KMS-11 (cell line): ENCODE data around the gene SEC61G.

Experiments used
- H2AFZ ChIP-seq: fragments of 200-600 bp; sonication (generic); 2 replicates; pipeline ENCODE4 v1.6.1; 2016; ENCODE audit warnings: antibody characterized with exemption, mixed run types, low read depth
- H3K27ac ChIP-seq: fragments of 200-600 bp; sonication (generic); 2 replicates; pipeline ENCODE4 v1.6.1; 2016; ENCODE audit warnings: mild to moderate bottlenecking, mixed run types
- H3K27me3 ChIP-seq: fragments of 200-600 bp; sonication (generic); 2 replicates; pipeline ENCODE4 v1.6.1; 2017; ENCODE audit warnings: mild to moderate bottlenecking, low read depth, mixed run types, moderate library complexity; ENCODE audit not compliant: insufficient read depth
- H3K36me3 ChIP-seq: fragments of 200-600 bp; sonication (generic); 2 replicates; pipeline ENCODE4 v1.6.1; 2017; ENCODE audit warnings: mild to moderate bottlenecking, mixed run types; ENCODE audit not compliant: insufficient read depth
- H3K4me1 ChIP-seq: fragments of 200-600 bp; sonication (generic); 2 replicates; pipeline ENCODE4 v1.6.1; 2016; ENCODE audit warnings: mild to moderate bottlenecking, low read depth, mixed run types; ENCODE audit not compliant: poor library complexity, severe bottlenecking
- H3K4me2 ChIP-seq: fragments of 200-600 bp; sonication (generic); 2 replicates; pipeline ENCODE4 v1.7.0; 2016; ENCODE audit warnings: mild to moderate bottlenecking, mixed run types
- H3K4me3 ChIP-seq: fragments of 200-600 bp; sonication (generic); IDR thresholded peaks from 2 replicates; pipeline ENCODE4 v1.6.1; 2017; ENCODE audit warnings: low read depth, low read length, mixed read lengths; ENCODE audit not compliant: insufficient read depth
- H3K79me2 ChIP-seq: fragments of 200-600 bp; sonication (generic); 2 replicates; pipeline ENCODE4 v1.6.1; 2016; ENCODE audit warnings: low read depth, mixed run types; ENCODE audit not compliant: insufficient read depth
- H3K9ac ChIP-seq: fragments of 200-600 bp; sonication (generic); 2 replicates; pipeline ENCODE4 v1.6.1; 2016; ENCODE audit warnings: mild to moderate bottlenecking, mixed run types
- H4K20me1 ChIP-seq: fragments of 200-600 bp; sonication (generic); 2 replicates; pipeline ENCODE4 v1.6.1; 2016; ENCODE audit warnings: mild to moderate bottlenecking, mixed run types; ENCODE audit not compliant: insufficient read depth
- TF ChIP-seq, protein P1 (sequence below): fragments of 200-600 bp; sonication (generic); conservative IDR thresholded peaks from 2 replicates; pipeline ENCODE4 v1.6.1; 2017; ENCODE audit warnings: low read depth, mild to moderate bottlenecking, antibody characterized with exemption, low read length, moderate library complexity, mixed read lengths

The SEC61G gene

DNA sequence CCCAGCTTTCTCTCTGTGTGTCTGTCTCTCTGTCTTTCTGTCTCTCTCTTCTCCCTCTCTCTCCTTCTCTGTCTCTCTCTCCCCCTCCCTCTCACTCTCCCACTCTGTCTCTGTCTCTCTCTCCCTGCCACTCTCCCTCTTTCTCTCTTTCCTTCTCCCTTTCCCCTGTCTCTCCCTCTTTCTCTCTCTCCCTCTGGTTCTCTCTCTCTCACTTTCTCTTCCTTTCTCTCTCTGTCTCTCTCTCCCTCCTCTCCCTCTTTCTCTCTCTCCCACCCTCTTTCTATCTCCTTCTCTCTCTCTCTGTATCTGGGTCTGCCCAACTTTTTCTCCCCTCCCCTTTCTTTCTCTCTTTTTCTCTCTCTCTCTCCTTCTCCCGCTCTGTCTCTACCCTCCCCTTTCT is 36.5 kb downstream of the SEC61G start:
- peaks cover 8% of the 10 kb centered on the region for H3K4me1 ChIP-seq
- H3K79me2 ChIP-seq = no peaks in the 10 kb centered on the region
- H3K9ac ChIP-seq = no peak overlapping the region
- H4K20me1 ChIP-seq = no peaks in the 10 kb centered on the region
- H3K27ac ChIP-seq = no peak overlapping the region
- TF ChIP-seq, protein P1, sequence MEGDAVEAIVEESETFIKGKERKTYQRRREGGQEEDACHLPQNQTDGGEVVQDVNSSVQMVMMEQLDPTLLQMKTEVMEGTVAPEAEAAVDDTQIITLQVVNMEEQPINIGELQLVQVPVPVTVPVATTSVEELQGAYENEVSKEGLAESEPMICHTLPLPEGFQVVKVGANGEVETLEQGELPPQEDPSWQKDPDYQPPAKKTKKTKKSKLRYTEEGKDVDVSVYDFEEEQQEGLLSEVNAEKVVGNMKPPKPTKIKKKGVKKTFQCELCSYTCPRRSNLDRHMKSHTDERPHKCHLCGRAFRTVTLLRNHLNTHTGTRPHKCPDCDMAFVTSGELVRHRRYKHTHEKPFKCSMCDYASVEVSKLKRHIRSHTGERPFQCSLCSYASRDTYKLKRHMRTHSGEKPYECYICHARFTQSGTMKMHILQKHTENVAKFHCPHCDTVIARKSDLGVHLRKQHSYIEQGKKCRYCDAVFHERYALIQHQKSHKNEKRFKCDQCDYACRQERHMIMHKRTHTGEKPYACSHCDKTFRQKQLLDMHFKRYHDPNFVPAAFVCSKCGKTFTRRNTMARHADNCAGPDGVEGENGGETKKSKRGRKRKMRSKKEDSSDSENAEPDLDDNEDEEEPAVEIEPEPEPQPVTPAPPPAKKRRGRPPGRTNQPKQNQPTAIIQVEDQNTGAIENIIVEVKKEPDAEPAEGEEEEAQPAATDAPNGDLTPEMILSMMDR = no peak
- H3K36me3 ChIP-seq = no peaks in the 10 kb centered on the region
- H2AFZ ChIP-seq = no peak overlapping the region
- H3K4me2 ChIP-seq = no peak overlapping the region
- H3K4me3 ChIP-seq = no peak overlapping the region
- H3K27me3 ChIP-seq = no peaks in the 10 kb centered on the region

- Histone ChIP-seq H4K20me1 (no peaks in the 10 kb centered on the region), H3K4me2 (no peak overlapping the region), H3K36me3 (no peaks in the 10 kb centered on the region), H3K27me3 (no peaks in the 10 kb centered on the region), H3K4me3 (no peak overlapping the region), H3K4me1 (peaks cover 8% of the 10 kb centered on the region), H3K9ac (no peak overlapping the region), H3K27ac (no peak overlapping the region), H2AFZ (no peak overlapping the region), H3K79me2 (no peaks in the 10 kb centered on the region)
- TF ChIP-seq, protein P1 = no peak
These were observed 37.0 kb downstream of the SEC61G start for GRCh38 chr7:54722026-54722425.

GRCh38 chr7:54719974-54720373 is 39.0 kb downstream of the SEC61G start:
- no peak overlapping the region for H3K4me3 ChIP-seq
- no peak overlapping the region for H3K27ac ChIP-seq
- TF ChIP-seq, protein P1 = no peak
- H4K20me1 ChIP-seq = no peaks in the 10 kb centered on the region
- peaks cover 8% of the 10 kb centered on the region for H3K4me1 ChIP-seq
- H3K79me2 ChIP-seq = no peaks in the 10 kb centered on the region
- H3K36me3 ChIP-seq = no peaks in the 10 kb centered on the region
- no peak overlapping the region for H3K9ac ChIP-seq
- no peak overlapping the region for H2AFZ ChIP-seq
- H3K4me2 ChIP-seq = no peak overlapping the region
- no peaks in the 10 kb centered on the region for H3K27me3 ChIP-seq

- Histone ChIP-seq H3K79me2 (no peaks in the 10 kb centered on the region), H3K4me3 (no peak overlapping the region), H3K9ac (no peak overlapping the region), H3K27ac (no peak overlapping the region), H3K27me3 (no peaks in the 10 kb centered on the region), H3K36me3 (no peaks in the 10 kb centered on the region), H2AFZ (no peak overlapping the region), H3K4me1 (peaks cover 8% of the 10 kb centered on the region), H3K4me2 (no peak overlapping the region), H4K20me1 (no peaks in the 10 kb centered on the region)
- TF ChIP-seq, protein P1 = no peak
These were observed 39.6 kb downstream of the SEC61G start for GRCh38 chr7:54719425-54719824.
